ENCODE results near the gene MOSMO.

DNA sequence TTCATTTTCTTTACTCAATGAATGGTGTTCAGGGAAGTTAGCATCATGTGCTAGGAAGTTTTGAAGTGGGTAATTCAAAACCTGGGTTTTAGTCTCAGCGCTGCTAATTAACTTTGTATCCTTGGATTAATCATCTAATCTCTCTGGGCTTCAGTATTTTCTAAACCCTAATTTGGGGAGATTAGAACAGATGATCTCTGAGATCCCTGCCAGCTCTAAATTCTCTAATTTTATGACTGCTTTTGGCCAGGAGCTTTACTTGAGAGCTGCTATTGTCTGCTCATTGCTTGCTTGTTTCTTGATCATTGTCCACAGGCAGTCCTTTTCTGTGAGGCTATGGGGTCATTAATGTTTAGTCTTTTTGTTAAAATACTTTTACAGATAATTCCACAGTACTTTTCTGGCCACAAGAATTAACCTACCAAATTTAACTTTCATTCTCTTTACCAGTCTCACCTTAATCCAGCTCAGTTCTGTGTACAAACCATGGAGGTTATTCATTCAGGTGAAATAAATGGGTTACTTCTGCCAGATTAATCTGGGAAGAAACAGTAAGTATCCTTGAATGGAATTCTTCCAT, 56.1 kb downstream of the MOSMO start:
- TF ChIP-seq, protein P1, sequence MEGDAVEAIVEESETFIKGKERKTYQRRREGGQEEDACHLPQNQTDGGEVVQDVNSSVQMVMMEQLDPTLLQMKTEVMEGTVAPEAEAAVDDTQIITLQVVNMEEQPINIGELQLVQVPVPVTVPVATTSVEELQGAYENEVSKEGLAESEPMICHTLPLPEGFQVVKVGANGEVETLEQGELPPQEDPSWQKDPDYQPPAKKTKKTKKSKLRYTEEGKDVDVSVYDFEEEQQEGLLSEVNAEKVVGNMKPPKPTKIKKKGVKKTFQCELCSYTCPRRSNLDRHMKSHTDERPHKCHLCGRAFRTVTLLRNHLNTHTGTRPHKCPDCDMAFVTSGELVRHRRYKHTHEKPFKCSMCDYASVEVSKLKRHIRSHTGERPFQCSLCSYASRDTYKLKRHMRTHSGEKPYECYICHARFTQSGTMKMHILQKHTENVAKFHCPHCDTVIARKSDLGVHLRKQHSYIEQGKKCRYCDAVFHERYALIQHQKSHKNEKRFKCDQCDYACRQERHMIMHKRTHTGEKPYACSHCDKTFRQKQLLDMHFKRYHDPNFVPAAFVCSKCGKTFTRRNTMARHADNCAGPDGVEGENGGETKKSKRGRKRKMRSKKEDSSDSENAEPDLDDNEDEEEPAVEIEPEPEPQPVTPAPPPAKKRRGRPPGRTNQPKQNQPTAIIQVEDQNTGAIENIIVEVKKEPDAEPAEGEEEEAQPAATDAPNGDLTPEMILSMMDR (IDR thresholded peaks at IDR 0.05) = no peak
- no peak for TF ChIP-seq POLR2A (IDR thresholded peaks at IDR 0.05)

All from lower leg skin (tissue), 3 donors.